C4-2B (cell line): ENCODE measurements around the gene ITPKC.

Experiments used
- H3K27ac ChIP-seq: fragments of 450-650 bp; 2 replicates; pipeline ENCODE4 v1.5.1; 2017
- ZFX ChIP-seq: fragments of 450-650 bp; IDR thresholded peaks from 2 replicates; pipeline ENCODE4 v1.6.1; 2017
- TF ChIP-seq, protein P1 (sequence below): fragments of 450-650 bp; conservative IDR thresholded peaks from 2 replicates; pipeline ENCODE4 v1.5.1; 2017; ENCODE audit warnings: mild to moderate bottlenecking

Gene ITPKC

GRCh38 chr19:40705950-40706619 is 10.8 kb upstream of the ITPKC start:
- no peak overlapping the region for H3K27ac ChIP-seq
- TF ChIP-seq, protein P1, sequence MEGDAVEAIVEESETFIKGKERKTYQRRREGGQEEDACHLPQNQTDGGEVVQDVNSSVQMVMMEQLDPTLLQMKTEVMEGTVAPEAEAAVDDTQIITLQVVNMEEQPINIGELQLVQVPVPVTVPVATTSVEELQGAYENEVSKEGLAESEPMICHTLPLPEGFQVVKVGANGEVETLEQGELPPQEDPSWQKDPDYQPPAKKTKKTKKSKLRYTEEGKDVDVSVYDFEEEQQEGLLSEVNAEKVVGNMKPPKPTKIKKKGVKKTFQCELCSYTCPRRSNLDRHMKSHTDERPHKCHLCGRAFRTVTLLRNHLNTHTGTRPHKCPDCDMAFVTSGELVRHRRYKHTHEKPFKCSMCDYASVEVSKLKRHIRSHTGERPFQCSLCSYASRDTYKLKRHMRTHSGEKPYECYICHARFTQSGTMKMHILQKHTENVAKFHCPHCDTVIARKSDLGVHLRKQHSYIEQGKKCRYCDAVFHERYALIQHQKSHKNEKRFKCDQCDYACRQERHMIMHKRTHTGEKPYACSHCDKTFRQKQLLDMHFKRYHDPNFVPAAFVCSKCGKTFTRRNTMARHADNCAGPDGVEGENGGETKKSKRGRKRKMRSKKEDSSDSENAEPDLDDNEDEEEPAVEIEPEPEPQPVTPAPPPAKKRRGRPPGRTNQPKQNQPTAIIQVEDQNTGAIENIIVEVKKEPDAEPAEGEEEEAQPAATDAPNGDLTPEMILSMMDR: no peak
- no peak for TF ChIP-seq ZFX

GRCh38 chr19:40707615-40708014 is 9.3 kb upstream of the ITPKC start:
- TF ChIP-seq ZFX: no peak
- TF ChIP-seq, protein P1: no peak
- no peak overlapping the region for H3K27ac ChIP-seq

DNA sequence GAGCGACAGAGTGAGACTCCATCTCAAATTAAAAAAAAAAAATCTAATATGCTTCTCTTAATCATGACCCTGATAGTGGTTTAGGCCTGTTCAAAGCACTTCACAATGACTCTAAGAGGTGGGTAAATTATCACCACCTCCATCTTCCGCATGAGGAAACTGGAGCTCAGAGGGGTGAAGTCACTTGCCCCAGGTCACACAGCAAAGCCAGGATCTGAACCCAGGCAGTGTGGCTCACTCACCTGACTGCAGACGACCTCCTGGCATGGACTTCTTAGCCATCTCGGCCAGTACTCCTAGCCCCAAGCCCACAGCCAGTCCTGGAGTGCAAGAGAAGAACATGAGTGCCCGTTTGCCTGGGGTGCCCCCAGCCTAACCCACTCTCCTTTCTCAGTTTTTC is 7.1 kb upstream of the ITPKC start:
- no peak for TF ChIP-seq ZFX
- TF ChIP-seq, protein P1: no peak
- no peak overlapping the region for H3K27ac ChIP-seq

GRCh38 chr19:40713939-40714338 is 3.0 kb upstream of the ITPKC start:
- H3K27ac ChIP-seq: no peak overlapping the region; the same call in 1 of the 2 replicates
- TF ChIP-seq ZFX: no peak

- TF ChIP-seq, protein P1: no peak
- no peak for TF ChIP-seq ZFX
- peak overlapping the region; percentile 92 for H3K27ac ChIP-seq
Measured at GRCh38 chr19:40714441-40715299, 2.2 kb upstream of the ITPKC start.

- TF ChIP-seq ZFX: no peak
- TF ChIP-seq, protein P1: no peak
- H3K27ac ChIP-seq: peak overlapping the region; percentile 92
Measured at GRCh38 chr19:40716031-40716481, 856 bp upstream of the ITPKC start.

DNA sequence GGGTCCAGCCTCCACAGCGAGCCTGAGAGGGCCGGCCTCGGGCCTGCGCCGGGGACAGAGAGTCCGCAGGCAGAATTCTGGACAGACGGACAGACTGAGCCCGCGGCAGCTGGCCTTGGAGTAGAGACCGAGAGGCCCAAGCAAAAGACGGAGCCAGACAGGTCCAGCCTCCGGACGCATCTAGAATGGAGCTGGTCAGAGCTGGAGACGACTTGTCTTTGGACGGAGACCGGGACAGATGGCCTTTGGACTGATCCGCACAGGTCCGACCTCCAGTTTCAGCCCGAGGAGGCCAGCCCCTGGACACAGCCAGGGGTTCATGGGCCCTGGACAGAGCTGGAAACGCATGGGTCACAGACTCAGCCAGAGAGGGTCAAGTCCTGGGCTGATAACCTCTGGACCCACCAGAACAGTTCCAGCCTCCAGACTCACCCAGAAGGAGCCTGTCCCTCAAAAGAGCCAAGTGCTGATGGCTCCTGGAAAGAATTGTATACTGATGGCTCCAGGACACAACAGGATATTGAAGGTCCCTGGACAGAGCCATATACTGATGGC is 490 bp downstream of the ITPKC start:
- TF ChIP-seq ZFX: peak; percentile 69
- TF ChIP-seq, protein P1: no peak
- H3K27ac ChIP-seq: peak overlapping the region; percentile 92
